ENCODE data around the gene STARD13.

STARD13 gene

GRCh38 chr13:33276570-33276969 is 9.0 kb downstream of the STARD13 start:
- no peak for DNase-seq (ENCODE audit: low read depth)

GRCh38 chr13:33275916-33276315 is 9.6 kb downstream of the STARD13 start:
- DNase-seq (ENCODE audit: low read depth) = no peak

GRCh38 chr13:33274264-33274663 is 11.3 kb downstream of the STARD13 start:
- DNase-seq (ENCODE audit: low read depth) = no peak

- no peak for DNase-seq (ENCODE audit: low read depth)
These were observed 12.9 kb downstream of the STARD13 start for GRCh38 chr13:33272531-33273124.

GRCh38 chr13:33271759-33272158 is 13.8 kb downstream of the STARD13 start:
- no peak for DNase-seq (ENCODE audit: low read depth)

GRCh38 chr13:33270895-33271538 is 14.5 kb downstream of the STARD13 start:
- no peak for DNase-seq (ENCODE audit: low read depth)

GRCh38 chr13:33265607-33266006 is 19.9 kb downstream of the STARD13 start:
- no peak for DNase-seq (ENCODE audit: low read depth)

- no peak for DNase-seq (ENCODE audit: low read depth)
These were observed 20.4 kb downstream of the STARD13 start for GRCh38 chr13:33265133-33265532.

GRCh38 chr13:33264620-33264978 is 21.0 kb downstream of the STARD13 start:
- DNase-seq (ENCODE audit: low read depth) = no peak

GRCh38 chr13:33263976-33264619 is 21.5 kb downstream of the STARD13 start:
- no peak for DNase-seq (ENCODE audit: low read depth)

GRCh38 chr13:33263484-33263883 is 22.1 kb downstream of the STARD13 start:
- DNase-seq (ENCODE audit: low read depth) = no peak

- no peak for DNase-seq (ENCODE audit: low read depth)
These were observed 22.6 kb downstream of the STARD13 start for GRCh38 chr13:33262997-33263396.

- DNase-seq (ENCODE audit: low read depth) = no peak
These were observed 23.0 kb downstream of the STARD13 start for GRCh38 chr13:33262594-33262993.

- no peak for DNase-seq (ENCODE audit: low read depth)
These were observed 23.5 kb downstream of the STARD13 start for GRCh38 chr13:33262062-33262487.

- no peak for DNase-seq (ENCODE audit: low read depth)
These were observed 24.0 kb downstream of the STARD13 start for GRCh38 chr13:33261387-33262061.

GRCh38 chr13:33260168-33261098 is 25.1 kb downstream of the STARD13 start:
- no peak for DNase-seq (ENCODE audit: low read depth)

GRCh38 chr13:33259296-33259695 is 26.3 kb downstream of the STARD13 start:
- no peak for DNase-seq (ENCODE audit: low read depth)

GRCh38 chr13:33258808-33259193 is 26.8 kb downstream of the STARD13 start:
- no peak for DNase-seq (ENCODE audit: low read depth)

GRCh38 chr13:33257841-33258807 is 27.4 kb downstream of the STARD13 start:
- DNase-seq (ENCODE audit: low read depth) = no peak

GRCh38 chr13:33256148-33256840 is 29.3 kb downstream of the STARD13 start:
- no peak for DNase-seq (ENCODE audit: low read depth)

All from fibroblast of the conjunctiva (primary cell).